GM23338 (cell line): ENCODE data around the gene DIP2C. TPM values are rescaled to one million over a fixed set of nuclear protein-coding genes. Genes with fewer than 3 reads are reported as not detected.

Source experiments
- ATAC-seq: fragments of 200-7000 bp; cut with Tn5 transposase; 3 replicates; pipeline ENCODE4 v1.9.1; 2020
- DNase-seq: peaks from one replicate; pipeline ENCODE4 v3.0.0-alpha.2; 2015; ENCODE audit warnings: low spot score
- H2AFZ ChIP-seq: fragments of 200-600 bp; sonication (generic); 2 replicates; pipeline ENCODE4 v1.8.0; 2016; ENCODE audit warnings: antibody characterized with exemption, mild to moderate bottlenecking, moderate library complexity
- H3F3A ChIP-seq: fragments of 200-600 bp; sonication (generic); replicated peaks from 2 replicates; pipeline ENCODE4 v1.8.0; 2017; ENCODE audit warnings: antibody characterized with exemption, mixed run types, low read depth
- H3K27ac ChIP-seq: fragments of 200-600 bp; sonication (generic); 2 replicates; pipeline ENCODE4 v1.6.1; 2016; ENCODE audit warnings: low read depth
- H3K27me3 ChIP-seq: fragments of 200-600 bp; sonication (generic); 2 replicates; pipeline ENCODE4 v1.8.0; 2016; ENCODE audit warnings: mild to moderate bottlenecking, mixed run types, moderate library complexity; ENCODE audit not compliant: insufficient read depth
- H3K36me3 ChIP-seq: fragments of 200-600 bp; sonication (generic); 2 replicates; pipeline ENCODE4 v1.8.0; 2016; ENCODE audit warnings: mild to moderate bottlenecking; ENCODE audit not compliant: insufficient read depth
- H3K4me1 ChIP-seq: fragments of 200-600 bp; sonication (generic); 2 replicates; pipeline ENCODE4 v1.8.0; 2016; ENCODE audit warnings: mild to moderate bottlenecking, moderate library complexity; ENCODE audit not compliant: insufficient read depth
- H3K4me2 ChIP-seq: fragments of 200-600 bp; sonication (generic); 2 replicates; pipeline ENCODE4 v1.7.1; 2017; ENCODE audit warnings: mixed run types
- H3K4me3 ChIP-seq: fragments of 200-600 bp; sonication (generic); 2 replicates; pipeline ENCODE4 v1.6.1; 2016; ENCODE audit warnings: mixed run types
- H3K79me2 ChIP-seq: fragments of 200-600 bp; sonication (generic); replicated peaks from 2 replicates; pipeline ENCODE4 v1.8.0; 2017; ENCODE audit warnings: mild to moderate bottlenecking; ENCODE audit not compliant: insufficient read depth
- H3K9me2 ChIP-seq: fragments of 200-600 bp; sonication (generic); 2 replicates; pipeline ENCODE4 v1.8.0; 2017; ENCODE audit not compliant: insufficient read depth
- H4K20me1 ChIP-seq: fragments of 200-600 bp; sonication (generic); replicated peaks from 2 replicates; pipeline ENCODE4 v1.8.0; 2017; ENCODE audit warnings: mild to moderate bottlenecking; ENCODE audit not compliant: insufficient read depth
- H3K27ac Mint-ChIP-seq: 2 replicates; pipeline ENCODE4 v1.8.0; 2020; ENCODE audit warnings: inconsistent platforms, mild to moderate bottlenecking, moderate library complexity, mixed read lengths
- H3K27me3 Mint-ChIP-seq: 3 replicates; pipeline ENCODE4 v1.8.0; 2022; ENCODE audit warnings: low read depth, mild to moderate bottlenecking, moderate library complexity, mixed read lengths, inconsistent platforms; ENCODE audit not compliant: insufficient read depth, poor library complexity
- H3K36me3 Mint-ChIP-seq: 3 replicates; pipeline ENCODE4 v1.8.0; 2021; ENCODE audit warnings: low read depth, mild to moderate bottlenecking, inconsistent platforms, moderate library complexity, mixed read lengths
- H3K4me1 Mint-ChIP-seq: 3 replicates; pipeline ENCODE4 v1.8.0; 2020; ENCODE audit warnings: mild to moderate bottlenecking, inconsistent platforms, mixed read lengths
- H3K4me3 Mint-ChIP-seq: 3 replicates; pipeline ENCODE4 v1.8.0; 2021; ENCODE audit warnings: moderate library complexity, mild to moderate bottlenecking, inconsistent platforms, mixed read lengths
- H3K9me3 Mint-ChIP-seq: 3 replicates; pipeline ENCODE4 v1.8.0; 2020; ENCODE audit warnings: moderate library complexity, mild to moderate bottlenecking, inconsistent platforms, mixed read lengths
- CREB1 ChIP-seq: fragments of 250-450 bp; sonication (Bioruptor Pico); IDR thresholded peaks from 2 replicates; pipeline ENCODE4 v1.5.0; 2020; ENCODE audit warnings: low read depth, mild to moderate bottlenecking, moderate library complexity
- EZH2 ChIP-seq: fragments of 200-600 bp; sonication (generic); IDR thresholded peaks from one replicate; pipeline ENCODE4 v1.8.0; 2017; ENCODE audit warnings: antibody characterized with exemption, mild to moderate bottlenecking, low read depth; ENCODE audit not compliant: unreplicated experiment
- EZH2phosphoT487 ChIP-seq: fragments of 200-600 bp; sonication (generic); IDR thresholded peaks from one replicate; pipeline ENCODE4 v1.8.1; 2018; ENCODE audit warnings: antibody characterized with exemption; ENCODE audit not compliant: unreplicated experiment
- JUNB ChIP-seq: IDR thresholded peaks from one replicate; pipeline ENCODE4 v1.6.1; 2016; ENCODE audit warnings: antibody characterized with exemption; ENCODE audit not compliant: unreplicated experiment
- POLR2AphosphoS5 ChIP-seq: IDR thresholded peaks from 2 replicates; pipeline ENCODE4 v1.6.1; 2016; ENCODE audit warnings: antibody characterized with exemption, low read depth
- REST ChIP-seq: IDR thresholded peaks from one replicate; pipeline ENCODE4 v1.6.1; 2018; ENCODE audit warnings: antibody characterized with exemption; ENCODE audit not compliant: unreplicated experiment
- STAT1 ChIP-seq: IDR thresholded peaks from one replicate; pipeline ENCODE4 v1.6.1; 2016; ENCODE audit warnings: antibody characterized with exemption; ENCODE audit not compliant: unreplicated experiment
- ZNF114 ChIP-seq: fragments of 250-450 bp; sonication (Bioruptor Pico); IDR thresholded peaks from 2 replicates; pipeline ENCODE4 v1.5.0; 2020; ENCODE audit warnings: mild to moderate bottlenecking, moderate library complexity
- ZNF331 ChIP-seq: fragments of 250-450 bp; sonication (Bioruptor Pico); IDR thresholded peaks from 2 replicates; pipeline ENCODE4 v1.5.0; 2020; ENCODE audit warnings: low read depth, mild to moderate bottlenecking, moderate library complexity
- polyA plus RNA-seq: library from polyadenylated mRNA; unstranded; fragments of >200 nt; fragmentation: Nextera tagmentation; extraction: Ambion mirVana; gene quantifications from 2 replicates; pipeline ENCODE4 v1.2.1, GENCODE V29; 2016
- total RNA-seq: library from RNA; depleted of rRNA; stranded (reverse); fragments of >200 nt; shearing (Covaris generic); gene quantifications from 2 replicates; pipeline ENCODE4 v1.2.3, GENCODE V29; 2014
- TF ChIP-seq, protein P1 (sequence below): fragments of 250-450 bp; sonication (Bioruptor Pico); IDR thresholded peaks from 2 replicates; pipeline ENCODE4 v1.5.0; 2020; ENCODE audit warnings: mild to moderate bottlenecking, moderate library complexity
- TF ChIP-seq, protein P2 (sequence below), 2 experiments: fragments of 200-600 bp in 1 of 2; sonication (generic) in 1 of 2; conservative IDR thresholded peaks; 2 replicates each; pipeline versions ENCODE4 v1.5.1 to v1.6.1; 2016 to 2017; ENCODE audit warnings: antibody characterized with exemption in 2 of 2, low read depth in 2 of 2, mild to moderate bottlenecking in 2 of 2, moderate library complexity in 1 of 2
- TF ChIP-seq, protein P3 (sequence below): IDR thresholded peaks from 2 replicates; pipeline ENCODE4 v1.6.1; 2016; ENCODE audit warnings: antibody characterized with exemption

DIP2C gene
- total and polyA plus RNA-seq, 2 experiments from 2014 or later = 5.1 to 7.7 TPM

- H3K9me3 Mint-ChIP-seq = no peaks in the 10 kb centered on the region; the same call in 2 of the 3 replicates
- Histone ChIP-seq H4K20me1 (peaks cover under 1% of the 10 kb centered on the region), H3K27me3 (no peaks in the 10 kb centered on the region), H3K4me3 (no peak overlapping the region), H3K79me2 (peaks cover 23% of the 10 kb centered on the region), H2AFZ (no peak overlapping the region), H3K36me3 (no peaks in the 10 kb centered on the region), H3K4me2 (no peak overlapping the region), H3K4me1 (peaks cover 19% of the 10 kb centered on the region), H3F3A (0 out of 2 replicates have a peak, but pooled peaks cover 3% of the 10 kb centered on the region), H3K27ac (no peak overlapping the region), H3K9me2 (no peaks in the 10 kb centered on the region)
- H3K27ac Mint-ChIP-seq = no peak overlapping the region
- H3K27me3 Mint-ChIP-seq = peaks cover 2% of the 10 kb centered on the region
- ATAC-seq (no peak), DNase-seq (no peak)
- H3K36me3 Mint-ChIP-seq = no peaks in the 10 kb centered on the region
- no peak overlapping the region for H3K4me3 Mint-ChIP-seq
- peaks cover 42% of the 10 kb centered on the region for H3K4me1 Mint-ChIP-seq
- TF ChIP-seq, protein P1, sequence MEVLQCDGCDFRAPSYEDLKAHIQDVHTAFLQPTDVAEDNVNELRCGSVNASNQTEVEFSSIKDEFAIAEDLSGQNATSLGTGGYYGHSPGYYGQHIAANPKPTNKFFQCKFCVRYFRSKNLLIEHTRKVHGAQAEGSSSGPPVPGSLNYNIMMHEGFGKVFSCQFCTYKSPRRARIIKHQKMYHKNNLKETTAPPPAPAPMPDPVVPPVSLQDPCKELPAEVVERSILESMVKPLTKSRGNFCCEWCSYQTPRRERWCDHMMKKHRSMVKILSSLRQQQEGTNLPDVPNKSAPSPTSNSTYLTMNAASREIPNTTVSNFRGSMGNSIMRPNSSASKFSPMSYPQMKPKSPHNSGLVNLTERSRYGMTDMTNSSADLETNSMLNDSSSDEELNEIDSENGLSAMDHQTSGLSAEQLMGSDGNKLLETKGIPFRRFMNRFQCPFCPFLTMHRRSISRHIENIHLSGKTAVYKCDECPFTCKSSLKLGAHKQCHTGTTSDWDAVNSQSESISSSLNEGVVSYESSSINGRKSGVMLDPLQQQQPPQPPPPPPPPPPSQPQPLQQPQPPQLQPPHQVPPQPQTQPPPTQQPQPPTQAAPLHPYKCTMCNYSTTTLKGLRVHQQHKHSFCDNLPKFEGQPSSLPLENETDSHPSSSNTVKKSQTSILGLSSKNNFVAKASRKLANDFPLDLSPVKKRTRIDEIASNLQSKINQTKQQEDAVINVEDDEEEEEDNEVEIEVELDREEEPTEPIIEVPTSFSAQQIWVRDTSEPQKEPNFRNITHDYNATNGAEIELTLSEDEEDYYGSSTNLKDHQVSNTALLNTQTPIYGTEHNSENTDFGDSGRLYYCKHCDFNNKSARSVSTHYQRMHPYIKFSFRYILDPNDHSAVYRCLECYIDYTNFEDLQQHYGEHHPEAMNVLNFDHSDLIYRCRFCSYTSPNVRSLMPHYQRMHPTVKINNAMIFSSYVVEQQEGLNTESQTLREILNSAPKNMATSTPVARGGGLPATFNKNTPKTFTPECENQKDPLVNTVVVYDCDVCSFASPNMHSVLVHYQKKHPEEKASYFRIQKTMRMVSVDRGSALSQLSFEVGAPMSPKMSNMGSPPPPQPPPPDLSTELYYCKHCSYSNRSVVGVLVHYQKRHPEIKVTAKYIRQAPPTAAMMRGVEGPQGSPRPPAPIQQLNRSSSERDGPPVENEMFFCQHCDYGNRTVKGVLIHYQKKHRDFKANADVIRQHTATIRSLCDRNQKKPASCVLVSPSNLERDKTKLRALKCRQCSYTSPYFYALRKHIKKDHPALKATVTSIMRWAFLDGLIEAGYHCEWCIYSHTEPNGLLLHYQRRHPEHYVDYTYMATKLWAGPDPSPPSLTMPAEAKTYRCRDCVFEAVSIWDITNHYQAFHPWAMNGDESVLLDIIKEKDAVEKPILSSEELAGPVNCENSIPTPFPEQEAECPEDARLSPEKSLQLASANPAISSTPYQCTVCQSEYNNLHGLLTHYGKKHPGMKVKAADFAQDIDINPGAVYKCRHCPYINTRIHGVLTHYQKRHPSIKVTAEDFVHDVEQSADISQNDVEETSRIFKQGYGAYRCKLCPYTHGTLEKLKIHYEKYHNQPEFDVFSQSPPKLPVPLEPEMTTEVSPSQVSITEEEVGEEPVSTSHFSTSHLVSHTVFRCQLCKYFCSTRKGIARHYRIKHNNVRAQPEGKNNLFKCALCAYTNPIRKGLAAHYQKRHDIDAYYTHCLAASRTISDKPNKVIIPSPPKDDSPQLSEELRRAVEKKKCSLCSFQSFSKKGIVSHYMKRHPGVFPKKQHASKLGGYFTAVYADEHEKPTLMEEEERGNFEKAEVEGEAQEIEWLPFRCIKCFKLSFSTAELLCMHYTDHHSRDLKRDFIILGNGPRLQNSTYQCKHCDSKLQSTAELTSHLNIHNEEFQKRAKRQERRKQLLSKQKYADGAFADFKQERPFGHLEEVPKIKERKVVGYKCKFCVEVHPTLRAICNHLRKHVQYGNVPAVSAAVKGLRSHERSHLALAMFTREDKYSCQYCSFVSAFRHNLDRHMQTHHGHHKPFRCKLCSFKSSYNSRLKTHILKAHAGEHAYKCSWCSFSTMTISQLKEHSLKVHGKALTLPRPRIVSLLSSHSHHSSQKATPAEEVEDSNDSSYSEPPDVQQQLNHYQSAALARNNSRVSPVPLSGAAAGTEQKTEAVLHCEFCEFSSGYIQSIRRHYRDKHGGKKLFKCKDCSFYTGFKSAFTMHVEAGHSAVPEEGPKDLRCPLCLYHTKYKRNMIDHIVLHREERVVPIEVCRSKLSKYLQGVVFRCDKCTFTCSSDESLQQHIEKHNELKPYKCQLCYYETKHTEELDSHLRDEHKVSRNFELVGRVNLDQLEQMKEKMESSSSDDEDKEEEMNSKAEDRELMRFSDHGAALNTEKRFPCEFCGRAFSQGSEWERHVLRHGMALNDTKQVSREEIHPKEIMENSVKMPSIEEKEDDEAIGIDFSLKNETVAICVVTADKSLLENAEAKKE (CRISPR knock-in tag) = no peak
- TF ChIP-seq STAT1 (no peak), ZNF331 (CRISPR knock-in tag) (no peak), POLR2AphosphoS5 (no peak), EZH2 (no peak), CREB1 (CRISPR knock-in tag) (no peak), REST (no peak), EZH2phosphoT487 (no peak), JUNB (no peak), ZNF114 (no peak)
- TF ChIP-seq, protein P2, sequence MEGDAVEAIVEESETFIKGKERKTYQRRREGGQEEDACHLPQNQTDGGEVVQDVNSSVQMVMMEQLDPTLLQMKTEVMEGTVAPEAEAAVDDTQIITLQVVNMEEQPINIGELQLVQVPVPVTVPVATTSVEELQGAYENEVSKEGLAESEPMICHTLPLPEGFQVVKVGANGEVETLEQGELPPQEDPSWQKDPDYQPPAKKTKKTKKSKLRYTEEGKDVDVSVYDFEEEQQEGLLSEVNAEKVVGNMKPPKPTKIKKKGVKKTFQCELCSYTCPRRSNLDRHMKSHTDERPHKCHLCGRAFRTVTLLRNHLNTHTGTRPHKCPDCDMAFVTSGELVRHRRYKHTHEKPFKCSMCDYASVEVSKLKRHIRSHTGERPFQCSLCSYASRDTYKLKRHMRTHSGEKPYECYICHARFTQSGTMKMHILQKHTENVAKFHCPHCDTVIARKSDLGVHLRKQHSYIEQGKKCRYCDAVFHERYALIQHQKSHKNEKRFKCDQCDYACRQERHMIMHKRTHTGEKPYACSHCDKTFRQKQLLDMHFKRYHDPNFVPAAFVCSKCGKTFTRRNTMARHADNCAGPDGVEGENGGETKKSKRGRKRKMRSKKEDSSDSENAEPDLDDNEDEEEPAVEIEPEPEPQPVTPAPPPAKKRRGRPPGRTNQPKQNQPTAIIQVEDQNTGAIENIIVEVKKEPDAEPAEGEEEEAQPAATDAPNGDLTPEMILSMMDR (conservative IDR thresholded peaks at IDR 0.05; ENCODE audit: low read depth in 2 of 2) = no peak
- TF ChIP-seq, protein P3, sequence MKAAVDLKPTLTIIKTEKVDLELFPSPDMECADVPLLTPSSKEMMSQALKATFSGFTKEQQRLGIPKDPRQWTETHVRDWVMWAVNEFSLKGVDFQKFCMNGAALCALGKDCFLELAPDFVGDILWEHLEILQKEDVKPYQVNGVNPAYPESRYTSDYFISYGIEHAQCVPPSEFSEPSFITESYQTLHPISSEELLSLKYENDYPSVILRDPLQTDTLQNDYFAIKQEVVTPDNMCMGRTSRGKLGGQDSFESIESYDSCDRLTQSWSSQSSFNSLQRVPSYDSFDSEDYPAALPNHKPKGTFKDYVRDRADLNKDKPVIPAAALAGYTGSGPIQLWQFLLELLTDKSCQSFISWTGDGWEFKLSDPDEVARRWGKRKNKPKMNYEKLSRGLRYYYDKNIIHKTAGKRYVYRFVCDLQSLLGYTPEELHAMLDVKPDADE = no peak
Observed at GRCh38 chr10:609262-609658, 80.2 kb downstream of the DIP2C start.
